Activated CD8-positive, alpha-beta T cell treated with anti-CD3 and anti-CD28 coated beads, Interleukin-2, amount 10 ng/mL, durations not matched to agents 7 days and 5 days (primary cell): ENCODE measurements around the gene PGAP3. TPM values are rescaled to one million over a fixed set of nuclear protein-coding genes. Genes with fewer than 3 reads are reported as not detected.

Experiments used
- ATAC-seq: fragments of 150-1000 bp; cut with Tn5 transposase; one replicate; pipeline ENCODE4 v1.10.0; 2021; ENCODE audit warnings: moderate library complexity
- CTCF ChIA-PET: fragments of 350-600 bp; sonication (Branson Sonifier 250); formaldehyde crosslinking; loops from one replicate; lab custom pipeline; 2021; ENCODE audit warnings: antibody characterized with exemption; lab: Charles Lee
- POLR2A ChIA-PET: fragments of 350-600 bp; sonication (Branson Sonifier 250); formaldehyde crosslinking; loops from one replicate; lab custom pipeline; 2021; ENCODE audit warnings: antibody characterized with exemption; lab: Charles Lee
- DNase-seq: peaks from one replicate; pipeline ENCODE4 v3.0.0-alpha.2; 2020
- H3K27ac Mint-ChIP-seq: one replicate; pipeline ENCODE4 v1.8.0; 2021; ENCODE audit warnings: mild to moderate bottlenecking, mixed read lengths
- H3K27me3 Mint-ChIP-seq: one replicate; pipeline ENCODE4 v1.8.0; 2021; ENCODE audit warnings: low read depth, mixed read lengths
- H3K36me3 Mint-ChIP-seq: one replicate; pipeline ENCODE4 v1.8.0; 2021; ENCODE audit warnings: low read depth, mixed read lengths
- H3K4me1 Mint-ChIP-seq: one replicate; pipeline ENCODE4 v1.8.0; 2021; ENCODE audit warnings: low read depth, mixed read lengths
- H3K4me3 Mint-ChIP-seq: one replicate; pipeline ENCODE4 v1.8.0; 2021; ENCODE audit warnings: mild to moderate bottlenecking, mixed read lengths
- H3K9me3 Mint-ChIP-seq: one replicate; pipeline ENCODE4 v1.8.0; 2022; ENCODE audit warnings: mixed read lengths; ENCODE audit not compliant: insufficient read depth
- total RNA-seq, 2 experiments: library from RNA; stranded (reverse); gene quantifications; one replicate each; pipeline ENCODE4 v1.2.3, GENCODE V29; 2021

PGAP3 gene
- total RNA-seq: 10 to 100 TPM; 12.3 to 14.7 TPM

- no peaks in the 10 kb centered on the region for H3K27me3 Mint-ChIP-seq
- CTCF ChIA-PET: interaction anchor here (0.6 to 2.9 kb wide), 12 partner anchors 9 to 208 kb away, joined by 3 to 16 read pairs (median 6); partner anchors contain the start of genes MIEN1 and PNMT
- DNase-seq: peak; percentile 89
- H3K9me3 Mint-ChIP-seq: no peaks in the 10 kb centered on the region
- POLR2A ChIA-PET: interaction anchor here (0.6 to 2.7 kb wide), 11 partner anchors 10 to 292 kb away, joined by 3 to 32 read pairs (median 6); partner anchors contain the start of genes MIEN1 and PSMD3
- peak within 1 kb of the TSS; percentile 95 for H3K27ac Mint-ChIP-seq
- H3K36me3 Mint-ChIP-seq: peaks cover 16% of the 10 kb centered on the region
- H3K4me3 Mint-ChIP-seq: peak within 1 kb of the TSS; percentile 98
- ATAC-seq: peak; percentile 93
- peaks cover 28% of the 10 kb centered on the region for H3K4me1 Mint-ChIP-seq
These were observed at the start of gene PGAP3 for GRCh38 chr17:39687546-39688474. Gene PGAP3 (minus strand): TSS chr17:39688057. CDS start chr17:39688014, 43 bp downstream.

- no peak for DNase-seq
- ChIA-PET POLR2A (interaction anchor here (0.9 kb wide), 1 partner anchor 33 kb away, joined by 3 read pairs; no protein-coding TSS in a partner anchor), CTCF (no interaction called here)
- no peak for ATAC-seq
- Mint-ChIP-seq H3K27ac (no peak overlapping the region), H3K4me3 (no peak overlapping the region), H3K9me3 (no peaks in the 10 kb centered on the region), H3K27me3 (peaks cover 26% of the 10 kb centered on the region), H3K36me3 (no peaks in the 10 kb centered on the region), H3K4me1 (peaks cover 31% of the 10 kb centered on the region)
These were observed 49.4 kb upstream of the PGAP3 start for GRCh38 chr17:39737206-39737759.

GRCh38 chr17:39736319-39737165, 48.7 kb upstream of the PGAP3 start:
- H3K4me1 Mint-ChIP-seq: peaks cover 31% of the 10 kb centered on the region
- H3K9me3 Mint-ChIP-seq: no peaks in the 10 kb centered on the region
- no peaks in the 10 kb centered on the region for H3K36me3 Mint-ChIP-seq
- ATAC-seq: no peak
- H3K27me3 Mint-ChIP-seq: peaks cover 26% of the 10 kb centered on the region
- ChIA-PET POLR2A (interaction anchor here (0.9 kb wide), 1 partner anchor 33 kb away, joined by 3 read pairs; no protein-coding TSS in a partner anchor), CTCF (interaction anchor here (0.8 kb wide), 1 partner anchor 113 kb away, joined by 3 read pairs; no protein-coding TSS in a partner anchor)
- H3K27ac Mint-ChIP-seq: no peak overlapping the region
- DNase-seq: no peak
- no peak overlapping the region for H3K4me3 Mint-ChIP-seq

GRCh38 chr17:39735882-39736281, 48.0 kb upstream of the PGAP3 start:
- DNase-seq (no peak), ATAC-seq (no peak)
- ChIA-PET CTCF (interaction anchor here (0.8 kb wide), 1 partner anchor 113 kb away, joined by 3 read pairs; no protein-coding TSS in a partner anchor), POLR2A (no interaction called here)
- Mint-ChIP-seq H3K4me3 (no peak overlapping the region), H3K36me3 (no peaks in the 10 kb centered on the region), H3K27me3 (peaks cover 24% of the 10 kb centered on the region), H3K27ac (no peak overlapping the region), H3K4me1 (peaks cover 29% of the 10 kb centered on the region), H3K9me3 (no peaks in the 10 kb centered on the region)

GRCh38 chr17:39732586-39732985, 44.7 kb upstream of the PGAP3 start:
- POLR2A ChIA-PET: interaction anchor here (0.6 kb wide), 1 partner anchor 180 kb away, joined by 4 read pairs; no protein-coding TSS in a partner anchor

GRCh38 chr17:39730095-39730921, 42.5 kb upstream of the PGAP3 start, which contains the start of gene MIEN1:
Gene MIEN1 (minus strand): TSS chr17:39730532. CDS start chr17:39730495, 37 bp downstream.
- Mint-ChIP-seq H3K27me3 (peaks cover 6% of the 10 kb centered on the region), H3K36me3 (peaks cover 16% of the 10 kb centered on the region), H3K27ac (peak within 1 kb of the TSS; percentile 88), H3K4me3 (peak within 1 kb of the TSS; percentile 91), H3K4me1 (peaks cover 17% of the 10 kb centered on the region), H3K9me3 (no peaks in the 10 kb centered on the region)
- ATAC-seq: peak; percentile 92
- ChIA-PET CTCF (interaction anchor here (0.5 to 5.6 kb wide), 39 partner anchors 10 to 339 kb away, joined by 3 to 56 read pairs (median 4); partner anchors contain the start of genes PGAP3, PNMT, PSMD3 and STARD3), POLR2A (interaction anchor here (0.6 to 3.0 kb wide), 19 partner anchors 8 to 134 kb away, joined by 3 to 18 read pairs (median 4); partner anchors contain the start of genes ERBB2, IKZF3 and PGAP3)
- DNase-seq: peak; percentile 95

More at GRCh38 chr17:39732586-39732985, 44.7 kb upstream of the PGAP3 start:
- Mint-ChIP-seq H3K27ac (no peak overlapping the region), H3K36me3 (peaks cover 16% of the 10 kb centered on the region), H3K4me1 (peaks cover 17% of the 10 kb centered on the region), H3K9me3 (no peaks in the 10 kb centered on the region), H3K27me3 (peaks cover 20% of the 10 kb centered on the region), H3K4me3 (no peak overlapping the region)
- CTCF ChIA-PET: interaction anchor here (0.9 to 5.6 kb wide), 3 partner anchors 62 to 110 kb away, joined by 3 to 56 read pairs (median 4); partner anchors contain the start of gene PNMT
- no peak for DNase-seq
- ATAC-seq: no peak

GRCh38 chr17:39729280-39729851, 41.5 kb upstream of the PGAP3 start:
- no peak for ATAC-seq
- DNase-seq: no peak
- H3K27me3 Mint-ChIP-seq: peaks cover 4% of the 10 kb centered on the region
- CTCF ChIA-PET: interaction anchor here (0.7 to 5.6 kb wide), 28 partner anchors 9 to 340 kb away, joined by 3 to 56 read pairs (median 4); partner anchors contain the start of genes IKZF3, PGAP3, PNMT and PSMD3
- no peaks in the 10 kb centered on the region for H3K9me3 Mint-ChIP-seq
- peak overlapping the region; percentile 91 for H3K4me3 Mint-ChIP-seq
- POLR2A ChIA-PET: interaction anchor here (0.9 to 3.0 kb wide), 17 partner anchors 9 to 251 kb away, joined by 3 to 18 read pairs (median 4); partner anchors contain the start of genes ERBB2, PGAP3 and PSMD3
- peaks cover 16% of the 10 kb centered on the region for H3K36me3 Mint-ChIP-seq
- peaks cover 17% of the 10 kb centered on the region for H3K4me1 Mint-ChIP-seq
- H3K27ac Mint-ChIP-seq: peak overlapping the region; percentile 88

- DNase-seq (no peak), ATAC-seq (no peak)
- CTCF ChIA-PET: interaction anchor here (0.6 to 5.6 kb wide), 2 partner anchors 105 to 1125 kb away, joined by 3 to 56 read pairs; no protein-coding TSS in a partner anchor
- no peak overlapping the region for H3K27ac Mint-ChIP-seq
- POLR2A ChIA-PET: no interaction called here
- H3K36me3 Mint-ChIP-seq: peaks cover 16% of the 10 kb centered on the region
- peaks cover 2% of the 10 kb centered on the region for H3K27me3 Mint-ChIP-seq
- no peak overlapping the region for H3K4me3 Mint-ChIP-seq
- H3K9me3 Mint-ChIP-seq: no peaks in the 10 kb centered on the region
- H3K4me1 Mint-ChIP-seq: peaks cover 17% of the 10 kb centered on the region
These were observed 39.7 kb upstream of the PGAP3 start for GRCh38 chr17:39727556-39727955.

GRCh38 chr17:39726617-39727016, 38.8 kb upstream of the PGAP3 start:
- ATAC-seq (no peak), DNase-seq (no peak)
- POLR2A ChIA-PET: no interaction called here
- H3K27ac Mint-ChIP-seq: no peak overlapping the region
- peaks cover 16% of the 10 kb centered on the region for H3K36me3 Mint-ChIP-seq
- no peaks in the 10 kb centered on the region for H3K9me3 Mint-ChIP-seq
- CTCF ChIA-PET: no interaction called here
- H3K27me3 Mint-ChIP-seq: no peaks in the 10 kb centered on the region
- peaks cover 17% of the 10 kb centered on the region for H3K4me1 Mint-ChIP-seq
- H3K4me3 Mint-ChIP-seq: no peak overlapping the region
